ENCODE measurements around the gene OCA2. TPM values are rescaled to one million over a fixed set of nuclear protein-coding genes. Genes with fewer than 3 reads are reported as not detected.

The OCA2 gene
- total and polyA plus RNA-seq, 2 of the 13 experiments (the other 11 are each of a cell fraction or from before 2014, with no cell fraction given), result 0.02 to 0.05 TPM

DNA sequence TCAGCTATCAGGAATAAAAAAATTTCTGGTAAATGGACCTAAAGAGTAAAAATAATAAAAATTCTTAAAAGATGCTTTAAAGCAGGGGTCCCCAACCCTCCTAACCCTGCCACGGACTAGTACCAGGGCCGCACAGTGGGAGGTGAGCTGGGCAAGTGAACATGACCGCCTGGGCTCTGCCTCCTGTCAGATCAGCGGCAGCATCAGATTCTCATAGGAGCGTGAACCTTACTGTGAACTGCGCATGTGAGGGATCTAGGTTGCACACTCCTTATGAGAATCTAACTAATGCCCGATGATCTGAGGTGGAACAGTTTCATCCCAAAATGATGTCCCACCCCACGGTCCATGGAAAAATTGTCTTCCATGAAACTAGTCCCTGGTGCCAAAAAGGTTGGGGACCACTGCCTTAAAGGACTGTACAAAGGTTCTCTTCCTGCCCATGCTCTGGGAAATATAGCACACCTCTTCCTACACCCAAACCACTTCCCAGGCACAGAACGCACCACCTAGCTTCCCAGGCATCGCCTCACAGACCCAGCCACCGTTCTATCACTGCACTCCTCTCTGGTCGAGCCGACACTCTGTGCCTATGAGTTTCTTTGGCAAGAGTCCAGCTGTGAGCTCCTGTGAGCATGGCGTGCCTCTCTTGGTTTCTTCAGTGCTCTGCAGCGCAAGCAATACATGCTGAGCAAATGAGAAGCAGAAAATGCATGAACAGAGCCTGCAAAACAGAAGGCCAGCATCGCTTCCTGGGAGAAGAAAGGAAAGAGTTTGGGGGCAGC, 104.9 kb downstream of the OCA2 start (continued):
- TF ChIP-seq ZNF331 (CRISPR knock-in tag; IDR thresholded peaks at IDR 0.05) (no peak), ZBTB7A (CRISPR knock-in tag; IDR thresholded peaks at IDR 0.05) (no peak), ZNF761 (CRISPR knock-in tag; conservative IDR thresholded peaks at IDR 0.05) (no peak)

DNA sequence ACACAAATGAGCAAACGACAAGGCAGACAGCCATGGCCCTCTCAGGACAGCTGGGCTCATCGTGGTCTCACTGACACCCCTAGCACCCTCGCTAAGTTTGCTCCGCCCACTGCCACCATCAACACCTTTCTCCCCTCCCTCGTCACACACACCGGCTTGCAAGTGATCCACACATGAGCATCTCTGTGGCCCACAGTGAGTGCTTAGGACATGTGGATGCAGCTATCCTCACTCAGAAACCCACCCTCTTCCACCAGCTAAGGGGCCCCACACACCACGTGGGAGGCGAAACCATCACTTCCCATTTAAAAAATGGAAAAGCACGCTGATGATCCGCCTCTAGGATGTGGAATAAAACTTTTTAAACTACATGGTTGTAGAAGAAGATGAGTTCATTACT, 105.6 kb downstream of the OCA2 start:
- no peak overlapping the region for H2AFZ ChIP-seq (ENCODE audit: low read length)
- intact Hi-C loops (cut with micrococcal nuclease; ENCODE audit: unreplicated experiment) (no loop called here), in situ Hi-C loops (cut with HindIII; ENCODE audit: extremely low pct_ligation_motif_present, low pct_unique_long_range_greater_than_20kb) (no loop called here)
- 29% methylated on average over 10 of the region's 10 CpGs for WGBS (ENCODE audit: low lambda C conversion rate)
- no peaks in the 10 kb centered on the region for H3K9me3 ChIP-seq (ENCODE audit: low read length)
- H3K9ac ChIP-seq (ENCODE audit: insufficient read depth, low read depth, low read length), result no peak overlapping the region
- ChIA-PET POLR2A (no interaction called here), CTCF (ENCODE audit: low intra/inter-chr PET ratio, low total read pairs) (no interaction called here)
- H3K27ac ChIP-seq (ENCODE audit: extremely low read length, insufficient read depth, low read length), result no peak overlapping the region
- BruUV-seq (replicated peaks), result no TSS peak
- H3K79me2 ChIP-seq (ENCODE audit: insufficient read depth, low read length), result no peaks in the 10 kb centered on the region
- H3K4me2 ChIP-seq (ENCODE audit: low read depth, low read length), result no peak overlapping the region
- no peak for DNase-seq (ENCODE audit: low spot score)
- peaks cover 1 to 5% of the 10 kb centered on the region in 2 experiments; a peak in 2 of 5 replicates for H3K27me3 ChIP-seq (ENCODE audit: control insufficient read depth in 1 of 2, insufficient read depth in 2 of 2, low read length in 2 of 2)
- FAIRE-seq, result no peak
- H3K4me1 ChIP-seq (ENCODE audit: insufficient read depth, low read length), result no peaks in the 10 kb centered on the region
- no peaks in the 10 kb centered on the region for H3K36me3 ChIP-seq (replicated peaks in 1 of 2; ENCODE audit: control insufficient read depth in 1 of 2, insufficient read depth in 2 of 2, low read length in 2 of 2)
- H3K4me3 ChIP-seq (replicated peaks in 1 of 3; ENCODE audit: insufficient read depth in 1 of 3, low read depth in 2 of 3, low read length in 3 of 3), result no peak overlapping the region
- no peak for ATAC-seq
- no peaks in the 10 kb centered on the region for H4K20me1 ChIP-seq (ENCODE audit: insufficient read depth, low read length)
- TF ChIP-seq RAD51 (IDR thresholded peaks at IDR 0.05; ENCODE audit: borderline replicate concordance) (no peak), TMF1 (CRISPR knock-in tag; IDR thresholded peaks at IDR 0.05; ENCODE audit: low read depth) (no peak), ZNF781 (CRISPR knock-in tag; IDR thresholded peaks at IDR 0.05; ENCODE audit: borderline replicate concordance, not compliant biosample characterization) (no peak), ZNF260 (CRISPR knock-in tag; IDR thresholded peaks at IDR 0.05; ENCODE audit: borderline replicate concordance, low read depth) (no peak), PHF20 (CRISPR knock-in tag; IDR thresholded peaks at IDR 0.05) (no peak), KMT2A (CRISPR knock-in tag; IDR thresholded peaks at IDR 0.05) (no peak), ZNF562 (CRISPR knock-in tag; IDR thresholded peaks at IDR 0.05; ENCODE audit: borderline replicate concordance) (no peak), SMARCC2 (IDR thresholded peaks at IDR 0.05) (no peak), IKZF4 (CRISPR knock-in tag; IDR thresholded peaks at IDR 0.05; ENCODE audit: borderline replicate concordance, low read depth, not compliant biosample characterization) (no peak)
- TF ChIP-seq, protein P1, sequence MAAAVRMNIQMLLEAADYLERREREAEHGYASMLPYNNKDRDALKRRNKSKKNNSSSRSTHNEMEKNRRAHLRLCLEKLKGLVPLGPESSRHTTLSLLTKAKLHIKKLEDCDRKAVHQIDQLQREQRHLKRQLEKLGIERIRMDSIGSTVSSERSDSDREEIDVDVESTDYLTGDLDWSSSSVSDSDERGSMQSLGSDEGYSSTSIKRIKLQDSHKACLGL (CRISPR knock-in tag; IDR thresholded peaks at IDR 0.05), result no peak
- TF ChIP-seq, protein P2, sequence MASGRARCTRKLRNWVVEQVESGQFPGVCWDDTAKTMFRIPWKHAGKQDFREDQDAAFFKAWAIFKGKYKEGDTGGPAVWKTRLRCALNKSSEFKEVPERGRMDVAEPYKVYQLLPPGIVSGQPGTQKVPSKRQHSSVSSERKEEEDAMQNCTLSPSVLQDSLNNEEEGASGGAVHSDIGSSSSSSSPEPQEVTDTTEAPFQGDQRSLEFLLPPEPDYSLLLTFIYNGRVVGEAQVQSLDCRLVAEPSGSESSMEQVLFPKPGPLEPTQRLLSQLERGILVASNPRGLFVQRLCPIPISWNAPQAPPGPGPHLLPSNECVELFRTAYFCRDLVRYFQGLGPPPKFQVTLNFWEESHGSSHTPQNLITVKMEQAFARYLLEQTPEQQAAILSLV (CRISPR knock-in tag; IDR thresholded peaks at IDR 0.05; ENCODE audit: borderline replicate concordance), result no peak
- TF ChIP-seq, protein P3, sequence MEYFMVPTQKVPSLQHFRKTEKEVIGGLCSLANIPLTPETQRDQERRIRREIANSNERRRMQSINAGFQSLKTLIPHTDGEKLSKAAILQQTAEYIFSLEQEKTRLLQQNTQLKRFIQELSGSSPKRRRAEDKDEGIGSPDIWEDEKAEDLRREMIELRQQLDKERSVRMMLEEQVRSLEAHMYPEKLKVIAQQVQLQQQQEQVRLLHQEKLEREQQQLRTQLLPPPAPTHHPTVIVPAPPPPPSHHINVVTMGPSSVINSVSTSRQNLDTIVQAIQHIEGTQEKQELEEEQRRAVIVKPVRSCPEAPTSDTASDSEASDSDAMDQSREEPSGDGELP (IDR thresholded peaks at IDR 0.05; ENCODE audit: borderline replicate concordance, low read depth), result no peak
- TF ChIP-seq, protein P4, sequence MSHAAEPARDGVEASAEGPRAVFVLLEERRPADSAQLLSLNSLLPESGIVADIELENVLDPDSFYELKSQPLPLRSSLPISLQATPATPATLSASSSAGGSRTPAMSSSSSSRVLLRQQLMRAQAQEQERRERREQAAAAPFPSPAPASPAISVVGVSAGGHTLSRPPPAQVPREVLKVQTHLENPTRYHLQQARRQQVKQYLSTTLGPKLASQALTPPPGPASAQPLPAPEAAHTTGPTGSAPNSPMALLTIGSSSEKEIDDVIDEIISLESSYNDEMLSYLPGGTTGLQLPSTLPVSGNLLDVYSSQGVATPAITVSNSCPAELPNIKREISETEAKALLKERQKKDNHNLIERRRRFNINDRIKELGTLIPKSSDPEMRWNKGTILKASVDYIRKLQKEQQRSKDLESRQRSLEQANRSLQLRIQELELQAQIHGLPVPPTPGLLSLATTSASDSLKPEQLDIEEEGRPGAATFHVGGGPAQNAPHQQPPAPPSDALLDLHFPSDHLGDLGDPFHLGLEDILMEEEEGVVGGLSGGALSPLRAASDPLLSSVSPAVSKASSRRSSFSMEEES (CRISPR knock-in tag; IDR thresholded peaks at IDR 0.05), result no peak
- TF ChIP-seq, protein P5, sequence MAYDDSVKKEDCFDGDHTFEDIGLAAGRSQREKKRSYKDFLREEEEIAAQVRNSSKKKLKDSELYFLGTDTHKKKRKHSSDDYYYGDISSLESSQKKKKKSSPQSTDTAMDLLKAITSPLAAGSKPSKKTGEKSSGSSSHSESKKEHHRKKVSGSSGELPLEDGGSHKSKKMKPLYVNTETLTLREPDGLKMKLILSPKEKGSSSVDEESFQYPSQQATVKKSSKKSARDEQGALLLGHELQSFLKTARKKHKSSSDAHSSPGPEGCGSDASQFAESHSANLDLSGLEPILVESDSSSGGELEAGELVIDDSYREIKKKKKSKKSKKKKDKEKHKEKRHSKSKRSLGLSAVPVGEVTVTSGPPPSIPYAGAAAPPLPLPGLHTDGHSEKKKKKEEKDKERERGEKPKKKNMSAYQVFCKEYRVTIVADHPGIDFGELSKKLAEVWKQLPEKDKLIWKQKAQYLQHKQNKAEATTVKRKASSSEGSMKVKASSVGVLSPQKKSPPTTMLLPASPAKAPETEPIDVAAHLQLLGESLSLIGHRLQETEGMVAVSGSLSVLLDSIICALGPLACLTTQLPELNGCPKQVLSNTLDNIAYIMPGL (CRISPR knock-in tag; IDR thresholded peaks at IDR 0.05; ENCODE audit: borderline replicate concordance in 1 of 2, low read depth in 1 of 2), result no peak

Measured in HepG2 (cell line).